DMS153 treated with DMSO at 0.1 percent for 48 hours (cell line): Measurements from ENCODE around the gene THOP1.
"Not testable (repeated sequence)": the region's sequence is repeated elsewhere in the genome, so short reads cannot be mapped to it uniquely, and the experiment has no call there.

Experiments
- DNase-seq: peaks from one replicate; lab custom pipeline; 2025; ENCODE audit not compliant: unreplicated experiment; lab: John Stamatoyannopoulos, UW

The THOP1 gene

DNA sequence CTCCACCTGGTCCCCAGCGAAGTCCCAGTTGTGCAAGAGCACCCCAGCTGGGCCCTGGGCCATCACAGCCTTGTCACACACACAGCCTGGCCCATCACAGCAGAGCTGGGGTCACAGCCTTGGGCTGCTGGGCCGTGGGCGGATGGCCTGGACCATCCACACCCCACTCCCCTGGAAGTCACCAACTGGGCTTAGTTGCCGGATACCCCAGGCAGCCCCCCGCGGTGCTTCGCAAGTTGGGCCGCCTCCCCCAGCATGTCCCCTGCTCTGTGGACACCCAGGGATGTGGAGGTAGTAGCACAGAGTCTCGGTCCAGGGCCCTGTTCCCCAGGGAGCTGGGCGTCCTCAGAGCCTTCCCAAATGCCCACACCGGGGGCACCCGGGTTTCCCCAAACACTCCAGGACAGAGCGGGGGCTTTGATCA, 29.9 kb downstream of the THOP1 start:
- DNase-seq: no peak

DNA sequence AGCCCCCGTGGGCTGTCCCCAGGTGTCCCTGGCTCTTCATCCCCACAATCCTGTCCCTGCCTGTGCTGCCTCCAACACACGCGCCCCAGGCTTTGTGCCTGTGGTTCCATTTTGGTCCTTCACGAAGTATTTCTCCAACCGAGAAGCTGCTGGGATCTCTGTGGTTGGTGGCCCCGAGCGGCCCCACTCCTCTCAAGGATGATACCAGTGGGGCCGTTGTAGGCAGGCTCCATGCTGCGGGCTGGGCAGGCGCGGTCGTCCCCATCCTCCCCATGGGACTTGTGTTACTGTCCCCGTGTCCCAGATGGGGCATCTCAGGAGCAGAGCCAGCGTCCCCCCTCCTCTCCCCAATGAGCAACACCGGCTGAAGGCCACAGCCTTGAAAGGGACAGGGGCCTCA, 30.6 kb downstream of the THOP1 start:
- DNase-seq: no peak

- DNase-seq: no peak
Measured at GRCh38 chr19:2816641-2817040, 31.3 kb downstream of the THOP1 start.

- not testable (repeated sequence) for DNase-seq
Measured at GRCh38 chr19:2817237-2817829, 32.0 kb downstream of the THOP1 start.

GRCh38 chr19:2819540-2820111, 34.3 kb downstream of the THOP1 start, which contains the start of gene ZNF554:
Gene ZNF554, plus strand, starts transcription at chr19:2819868. Its CDS starts 204 bp downstream, at chr19:2820072.
- peak; percentile 88 for DNase-seq

DNA sequence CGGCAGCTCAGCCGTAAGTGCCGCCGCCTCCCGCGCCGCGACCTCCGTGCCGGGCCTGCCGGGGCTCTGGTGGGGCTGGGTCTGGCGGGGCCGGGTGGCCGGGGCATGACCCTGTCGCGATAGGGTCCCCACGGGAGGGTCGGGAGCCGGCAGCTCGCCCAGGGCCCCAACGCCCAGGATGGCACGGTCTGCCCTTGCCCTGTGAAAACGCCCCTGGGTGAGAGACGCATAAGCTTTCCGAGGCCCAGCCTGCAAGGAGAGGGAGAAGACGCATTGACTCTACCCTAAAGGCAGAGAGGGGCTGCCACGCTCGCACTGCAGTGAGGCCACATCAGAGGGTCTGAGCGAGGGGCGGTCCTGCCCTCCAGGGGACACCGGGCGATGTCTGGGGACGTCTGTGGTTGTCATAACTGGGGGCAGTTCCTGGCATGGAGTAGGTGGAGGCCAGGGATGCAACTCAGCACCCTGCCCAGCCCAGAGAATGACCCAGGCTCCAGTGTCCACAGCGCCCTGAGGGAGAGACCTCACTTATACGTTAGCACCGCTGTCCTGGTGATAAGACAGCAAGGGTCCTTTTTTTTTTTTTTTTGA, 34.9 kb downstream of the THOP1 start:
- no peak for DNase-seq

DNA sequence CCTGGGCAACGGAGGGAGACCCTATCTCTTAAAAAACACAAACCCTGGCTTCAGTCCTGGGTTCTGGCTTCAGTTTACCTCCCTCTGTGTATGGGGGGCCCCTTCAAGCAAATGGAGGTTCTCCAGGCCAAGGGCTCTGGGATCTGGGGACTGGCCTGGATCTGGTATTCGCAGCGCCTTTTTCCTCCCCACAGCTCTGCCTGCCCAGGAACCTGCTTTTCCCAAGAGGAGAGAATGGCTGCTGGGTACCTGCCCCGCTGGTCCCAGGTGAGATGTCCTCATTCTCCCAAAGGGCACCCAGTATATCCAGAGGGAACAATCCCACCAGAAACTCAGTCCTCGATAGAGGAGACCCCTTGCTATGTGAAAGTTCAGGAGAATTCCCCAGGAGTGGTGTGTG, 37.5 kb downstream of the THOP1 start:
- no peak for DNase-seq

DNA sequence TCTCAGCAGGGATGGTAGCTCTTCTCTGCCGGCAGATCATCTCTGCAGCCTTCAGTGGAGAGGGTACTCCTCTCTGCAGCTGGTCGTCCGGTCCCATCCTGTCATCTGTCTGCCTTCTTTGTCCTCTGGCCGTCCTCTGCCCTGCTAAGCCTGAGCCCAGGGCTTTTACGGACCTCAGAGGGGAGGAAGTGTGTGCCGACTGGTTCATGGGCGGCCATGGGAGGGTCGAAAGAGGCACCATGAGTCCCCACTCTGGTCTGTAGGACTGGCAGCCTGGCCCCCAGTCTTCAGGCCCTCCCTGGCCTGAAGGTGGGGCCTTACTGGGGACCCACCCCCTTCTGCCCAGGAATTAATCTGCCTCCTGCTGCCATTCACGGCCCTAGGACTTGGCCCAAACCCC, 38.3 kb downstream of the THOP1 start:
- DNase-seq: no peak

GRCh38 chr19:2824129-2824528, 38.8 kb downstream of the THOP1 start:
- no peak for DNase-seq

GRCh38 chr19:2827022-2827421, 41.7 kb downstream of the THOP1 start:
- DNase-seq: no peak

DNA sequence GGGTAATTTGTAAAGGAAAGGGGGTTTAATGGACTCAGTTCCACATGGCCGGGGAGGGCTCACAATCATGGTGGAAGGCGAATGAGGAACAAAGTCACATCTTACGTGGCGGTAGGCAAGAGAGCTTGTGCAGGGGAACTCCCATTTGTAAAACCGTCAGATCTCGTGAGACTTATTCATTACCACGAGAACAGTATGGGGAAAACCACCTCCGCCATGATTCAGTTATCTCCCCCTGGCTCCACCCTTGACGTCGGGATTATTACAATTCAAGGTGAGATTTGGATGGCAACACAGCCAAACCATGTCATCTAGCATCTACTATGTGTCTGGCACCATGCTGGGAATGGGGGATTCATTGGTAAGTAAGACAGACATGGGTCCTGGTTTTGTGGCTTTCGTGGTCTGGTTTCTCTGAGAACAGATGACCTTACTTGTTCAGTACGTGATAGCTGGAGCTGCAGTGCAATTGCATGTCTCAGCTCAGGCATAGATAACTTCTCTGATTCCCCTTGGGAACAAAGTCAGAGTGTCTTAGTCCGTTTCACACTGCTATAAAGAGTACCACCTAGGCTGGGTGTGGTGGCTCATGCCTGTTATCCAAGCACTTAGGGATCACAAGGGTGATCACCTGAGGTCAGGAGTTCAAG, 42.7 kb downstream of the THOP1 start:
- no peak for DNase-seq

DNA sequence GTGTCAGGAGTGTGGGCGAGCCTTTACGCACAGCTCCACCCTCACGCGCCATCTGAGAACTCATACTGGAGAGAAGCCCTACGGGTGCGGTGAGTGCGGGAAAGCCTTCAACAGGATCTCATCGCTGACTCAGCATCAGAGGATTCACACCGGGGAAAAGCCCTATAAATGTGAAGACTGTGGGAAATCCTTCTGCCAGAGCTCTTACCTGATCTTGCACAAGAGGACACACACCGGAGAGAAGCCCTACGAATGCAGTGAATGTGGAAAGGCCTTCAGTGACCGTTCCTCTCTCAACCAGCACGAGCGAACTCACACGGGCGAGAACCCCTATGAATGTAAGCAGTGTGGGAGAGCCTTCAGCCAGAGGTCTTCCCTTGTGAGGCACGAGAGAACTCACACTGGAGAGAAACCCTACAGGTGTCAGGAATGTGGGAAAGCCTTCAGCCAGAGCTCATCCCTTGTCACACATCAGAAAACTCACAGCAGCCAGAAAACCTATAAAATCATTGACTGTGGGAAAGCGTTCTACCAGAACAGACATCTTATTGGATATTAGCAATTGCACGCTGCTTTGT, 49.1 kb downstream of the THOP1 start:
- no peak for DNase-seq

DNA sequence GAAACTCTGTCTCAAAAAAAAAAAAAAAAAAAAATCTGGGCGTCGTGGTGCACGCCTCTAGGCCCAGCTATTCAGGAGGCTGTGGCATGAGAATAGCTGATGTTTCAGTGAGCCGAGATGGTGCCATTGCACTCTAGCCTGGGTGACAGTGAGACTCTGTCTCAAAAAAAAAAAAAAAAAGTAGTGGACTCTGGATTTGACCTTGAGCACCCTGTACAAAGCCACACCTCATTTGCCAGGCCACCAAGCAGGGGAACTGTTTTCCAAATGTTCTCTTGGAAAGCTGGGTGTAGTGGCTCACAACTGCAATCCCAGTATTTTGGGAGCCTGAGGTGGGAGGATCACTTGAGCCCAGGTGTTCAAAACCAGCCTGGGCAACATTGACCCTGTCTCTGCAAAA, 52.1 kb downstream of the THOP1 start:
- DNase-seq: no peak

- DNase-seq: peak; percentile 48
Measured at GRCh38 chr19:2840794-2841791, 55.8 kb downstream of the THOP1 start, which contains the start of gene ZNF555. Gene ZNF555, plus strand, starts transcription at chr19:2841475. Its CDS starts 98 bp downstream, at chr19:2841573.

DNA sequence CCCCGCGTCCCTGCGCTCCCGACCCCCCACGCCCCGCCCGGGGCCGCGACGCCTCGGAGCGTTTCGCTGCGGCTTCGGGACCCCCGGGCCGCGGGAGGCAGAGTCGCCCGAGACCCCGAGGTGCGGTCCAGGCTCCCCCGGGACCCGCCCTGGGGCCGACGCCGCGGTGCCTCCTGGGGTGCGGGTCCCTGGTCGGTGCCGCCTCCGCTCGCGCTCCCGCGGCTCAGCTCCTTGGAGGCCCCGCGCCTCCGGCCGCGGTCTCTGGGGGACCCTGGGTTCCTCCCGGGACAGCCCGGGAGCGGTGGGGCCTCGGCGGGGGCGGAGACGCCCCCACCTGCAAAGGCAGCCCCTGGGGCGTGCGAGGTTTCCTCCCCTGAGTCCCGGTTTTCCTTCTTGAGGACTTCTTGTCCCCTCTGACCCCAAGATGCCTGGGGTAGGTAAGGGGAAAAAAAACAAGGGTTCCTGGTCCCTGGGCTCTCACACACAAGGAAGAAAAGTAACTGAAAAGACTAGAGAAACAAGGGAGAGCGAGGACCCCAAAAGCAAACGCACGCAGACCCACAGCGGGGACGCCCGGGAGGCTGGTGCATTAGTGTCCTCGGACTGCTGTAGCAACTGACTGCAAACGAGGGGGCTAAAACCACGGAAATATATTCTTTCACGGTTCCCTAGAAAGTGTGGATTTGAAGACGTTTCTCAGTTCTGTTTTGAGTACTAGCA, 56.7 kb downstream of the THOP1 start:
- DNase-seq: no peak

GRCh38 chr19:2845107-2845506, 59.8 kb downstream of the THOP1 start:
- no peak for DNase-seq

- DNase-seq: no peak
Measured at GRCh38 chr19:2846180-2846894, 61.0 kb downstream of the THOP1 start.

DNA sequence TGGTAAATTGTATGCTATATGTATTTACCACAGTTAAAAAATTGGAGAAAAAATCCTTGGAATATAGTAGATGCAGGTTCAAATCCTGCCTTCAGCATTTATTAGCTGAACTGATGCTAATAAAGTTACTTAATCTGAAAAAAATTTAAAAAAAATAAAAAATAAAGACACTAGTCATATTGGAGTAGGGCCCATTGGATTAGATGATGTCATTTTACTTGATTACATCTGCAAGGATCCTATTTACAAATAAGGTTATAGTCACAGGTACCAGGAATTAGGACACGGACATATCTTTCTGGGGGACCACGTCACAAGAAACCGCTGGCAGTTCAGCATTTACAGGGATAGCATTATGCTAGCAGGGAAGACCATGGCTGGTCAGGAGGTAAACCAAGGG, 62.2 kb downstream of the THOP1 start:
- no peak for DNase-seq

GRCh38 chr19:2848616-2849015, 63.3 kb downstream of the THOP1 start:
- no peak for DNase-seq
